ENCODE data around the gene MYO1D. TPM values are rescaled to one million over a fixed set of nuclear protein-coding genes. Genes with fewer than 3 reads are reported as not detected.

Gene MYO1D
- total and polyA plus RNA-seq, 4 donors = 4.5 to 22.9 (median 13.3) TPM

GRCh38 chr17:32774695-32775084, 102.2 kb downstream of the MYO1D start:
- no peak overlapping the region for H3K9ac ChIP-seq (ENCODE audit: low read depth in 1 of 2, low read length in 2 of 2)
- no peak overlapping the region for H3K27ac ChIP-seq (ENCODE audit: low read depth in 1 of 2, low read length in 2 of 2)
- H3K36me3 ChIP-seq (ENCODE audit: control insufficient read depth in 4 of 4, insufficient read depth in 3 of 4, low read depth in 1 of 4, low read length in 3 of 4) = no peaks in the 10 kb centered on the region
- no peak for TF ChIP-seq RXRA (IDR thresholded peaks at IDR 0.05)
- TF ChIP-seq RAD21 (IDR thresholded peaks at IDR 0.05) = no peak
- TF ChIP-seq, protein P1, sequence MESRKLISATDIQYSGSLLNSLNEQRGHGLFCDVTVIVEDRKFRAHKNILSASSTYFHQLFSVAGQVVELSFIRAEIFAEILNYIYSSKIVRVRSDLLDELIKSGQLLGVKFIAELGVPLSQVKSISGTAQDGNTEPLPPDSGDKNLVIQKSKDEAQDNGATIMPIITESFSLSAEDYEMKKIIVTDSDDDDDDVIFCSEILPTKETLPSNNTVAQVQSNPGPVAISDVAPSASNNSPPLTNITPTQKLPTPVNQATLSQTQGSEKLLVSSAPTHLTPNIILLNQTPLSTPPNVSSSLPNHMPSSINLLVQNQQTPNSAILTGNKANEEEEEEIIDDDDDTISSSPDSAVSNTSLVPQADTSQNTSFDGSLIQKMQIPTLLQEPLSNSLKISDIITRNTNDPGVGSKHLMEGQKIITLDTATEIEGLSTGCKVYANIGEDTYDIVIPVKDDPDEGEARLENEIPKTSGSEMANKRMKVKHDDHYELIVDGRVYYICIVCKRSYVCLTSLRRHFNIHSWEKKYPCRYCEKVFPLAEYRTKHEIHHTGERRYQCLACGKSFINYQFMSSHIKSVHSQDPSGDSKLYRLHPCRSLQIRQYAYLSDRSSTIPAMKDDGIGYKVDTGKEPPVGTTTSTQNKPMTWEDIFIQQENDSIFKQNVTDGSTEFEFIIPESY (IDR thresholded peaks at IDR 0.05) = no peak
- TF ChIP-seq TAF1 (conservative IDR thresholded peaks at IDR 0.05) = no peak
- TF ChIP-seq HNF4A (conservative IDR thresholded peaks at IDR 0.05) = no peak
- TF ChIP-seq HNF4G (IDR thresholded peaks at IDR 0.05) = no peak
- TF ChIP-seq NR2F2 (IDR thresholded peaks at IDR 0.05) = no peak
- no peak for DNase-seq (ENCODE audit: low spot score)
- no peaks in the 10 kb centered on the region for H3K9me3 ChIP-seq (ENCODE audit: control insufficient read depth in 4 of 4, low read length in 3 of 4)
- 91% methylated on average over 2 of the region's 2 CpGs for WGBS
- peaks cover 0 to 1% (median 0%) of the 10 kb centered on the region in 4 donors for H3K4me1 ChIP-seq (ENCODE audit: control insufficient read depth in 4 of 4, insufficient read depth in 4 of 4, low read length in 3 of 4)
- H3K4me3 ChIP-seq (ENCODE audit: low read depth in 1 of 3, low read length in 3 of 3) = no peak overlapping the region
- no peaks in the 10 kb centered on the region for H3K27me3 ChIP-seq (ENCODE audit: control insufficient read depth in 4 of 4, insufficient read depth in 4 of 4, low read length in 3 of 4)

- no peak for TF ChIP-seq HNF4G (IDR thresholded peaks at IDR 0.05)
- no peaks in the 10 kb centered on the region for H3K36me3 ChIP-seq (ENCODE audit: control insufficient read depth in 4 of 4, insufficient read depth in 3 of 4, low read depth in 1 of 4, low read length in 3 of 4)
- H3K27ac ChIP-seq (ENCODE audit: low read depth in 1 of 2, low read length in 2 of 2) = no peak overlapping the region
- H3K27me3 ChIP-seq (ENCODE audit: control insufficient read depth in 4 of 4, insufficient read depth in 4 of 4, low read length in 3 of 4) = no peaks in the 10 kb centered on the region
- H3K9me3 ChIP-seq (ENCODE audit: control insufficient read depth in 4 of 4, low read length in 3 of 4) = no peaks in the 10 kb centered on the region
- WGBS = 88% methylated on average over 6 of the region's 6 CpGs
- no peak for DNase-seq (ENCODE audit: low spot score)
- H3K4me1 ChIP-seq (ENCODE audit: control insufficient read depth in 4 of 4, insufficient read depth in 4 of 4, low read length in 3 of 4) = peaks cover 0 to 2% (median 0%) of the 10 kb centered on the region in 4 donors
- H3K9ac ChIP-seq (ENCODE audit: low read depth in 1 of 2, low read length in 2 of 2) = no peak overlapping the region
- H3K4me3 ChIP-seq (ENCODE audit: low read depth in 1 of 3, low read length in 3 of 3) = no peak overlapping the region
These were observed 102.8 kb downstream of the MYO1D start for GRCh38 chr17:32773856-32774694.

DNA sequence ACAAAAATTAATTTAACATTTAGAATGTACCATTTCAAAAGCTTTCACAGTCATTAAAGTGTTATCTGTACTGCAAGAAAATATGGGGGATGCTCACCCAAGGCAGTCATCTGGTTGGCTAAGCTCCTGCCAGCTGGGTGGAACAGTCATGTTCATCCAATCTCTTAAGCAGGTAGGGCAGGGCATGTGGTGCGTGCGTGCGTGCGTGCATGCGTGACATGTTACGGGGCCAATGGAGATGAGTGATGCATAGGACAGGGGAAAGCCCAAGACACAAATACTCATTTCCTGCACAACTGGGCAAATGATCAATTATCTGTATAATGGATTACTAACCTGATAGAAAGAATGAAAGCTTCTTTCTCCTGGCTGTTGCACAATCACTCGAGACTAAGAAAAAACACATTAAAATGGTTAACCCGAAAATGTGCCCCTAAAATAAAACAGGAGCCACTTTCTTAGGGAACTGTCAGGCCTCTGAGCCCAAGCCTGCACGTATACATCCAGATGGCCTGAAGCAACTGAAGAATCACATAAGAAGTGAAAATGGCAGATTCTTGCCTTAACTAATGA, 104.4 kb downstream of the MYO1D start:
- Histone ChIP-seq H3K36me3 (ENCODE audit: control insufficient read depth in 4 of 4, insufficient read depth in 3 of 4, low read depth in 1 of 4, low read length in 3 of 4) (no peaks in the 10 kb centered on the region), H3K4me1 (ENCODE audit: control insufficient read depth in 4 of 4, insufficient read depth in 4 of 4, low read length in 3 of 4) (peaks cover 0 to 2% (median 0%) of the 10 kb centered on the region in 4 donors), H3K27me3 (ENCODE audit: control insufficient read depth in 4 of 4, insufficient read depth in 4 of 4, low read length in 3 of 4) (no peaks in the 10 kb centered on the region), H3K4me3 (ENCODE audit: low read depth in 1 of 3, low read length in 3 of 3) (no peak overlapping the region), H3K9ac (ENCODE audit: low read depth in 1 of 2, low read length in 2 of 2) (no peak overlapping the region), H3K27ac (ENCODE audit: low read depth in 1 of 2, low read length in 2 of 2) (no peak overlapping the region), H3K9me3 (ENCODE audit: control insufficient read depth in 4 of 4, low read length in 3 of 4) (no peaks in the 10 kb centered on the region)
- DNase-seq (ENCODE audit: low spot score) = no peak
- WGBS = 92% methylated on average over 9 of the region's 9 CpGs
- TF ChIP-seq HNF4G (IDR thresholded peaks at IDR 0.05) (no peak), YY1 (IDR thresholded peaks at IDR 0.05) (no peak), GABPA (IDR thresholded peaks at IDR 0.05 in 1 of 2, conservative IDR thresholded peaks at IDR 0.05 in 1 of 2) (no peak), JUND (IDR thresholded peaks at IDR 0.05) (no peak), NR2F2 (IDR thresholded peaks at IDR 0.05) (no peak), RXRA (IDR thresholded peaks at IDR 0.05) (no peak), CTCF (IDR thresholded peaks at IDR 0.05; ENCODE audit: low read depth, low read length, missing input control) (no peak), EGR1 (IDR thresholded peaks at IDR 0.05; ENCODE audit: low read depth in 2 of 2) (no peak)

Data from liver (tissue), 9 donors.